Breast epithelium (tissue), 3 donors: Measurements from ENCODE around the gene MAGI3.

Source experiments
- CTCF ChIP-seq, 3 donors: fragments of 450-650 bp; IDR thresholded peaks; one replicate each; pipeline ENCODE4 v1.5.1; 2016 to 2017; ENCODE audit warnings: antibody characterized with exemption in 3 of 3, mild to moderate bottlenecking in 3 of 3, moderate library complexity in 3 of 3
- POLR2A ChIP-seq: fragments of 450-650 bp; IDR thresholded peaks from one replicate; pipeline ENCODE4 v1.6.1; 2016; ENCODE audit warnings: antibody characterized with exemption, mild to moderate bottlenecking, moderate library complexity
- POLR2AphosphoS5 ChIP-seq, 3 donors: sonication (generic); formaldehyde crosslinking; IDR thresholded peaks; one replicate each; pipeline ENCODE4 v1.6.1; 2017; ENCODE audit warnings: antibody characterized with exemption in 3 of 3

- TF ChIP-seq CTCF (IDR thresholded peaks at IDR 0.05) (no peak), POLR2AphosphoS5 (IDR thresholded peaks at IDR 0.05) (no peak), POLR2A (no peak)
Measured at GRCh38 chr1:113401067-113401466, 10.8 kb downstream of the MAGI3 start.
